ENCODE measurements around the gene TREML2.
"Not testable (repeated sequence)": the region's sequence is repeated elsewhere in the genome, so short reads cannot be mapped to it uniquely, and the experiment has no call there.

Gene TREML2

DNA sequence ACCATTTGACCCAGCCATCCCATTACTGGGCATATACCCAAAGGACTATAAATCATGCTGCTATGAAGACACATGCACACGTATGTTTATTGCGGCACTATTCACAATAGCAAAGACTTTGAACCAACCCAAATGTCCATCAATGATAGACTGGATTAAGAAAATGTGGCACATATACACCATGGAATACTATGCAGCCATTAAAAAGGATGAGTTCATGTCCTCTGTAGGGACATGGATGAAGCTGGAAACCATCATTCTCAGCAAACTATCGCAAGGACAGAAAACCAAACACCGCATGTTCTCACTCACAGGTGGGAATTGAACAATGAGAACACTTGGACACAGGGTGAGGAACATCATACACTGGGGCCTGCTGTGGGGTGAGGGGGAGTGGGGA lies 45.6 kb upstream of the TREML2 start:
- H3K23ac ChIP-seq (ENCODE audit: low read length in 2 of 2); H3K36me3 ChIP-seq (ENCODE audit: control insufficient read depth in 1 of 2, insufficient read depth in 2 of 2, low read depth in 1 of 2, low read length in 2 of 2); H4K91ac ChIP-seq (ENCODE audit: low read length); H2BK15ac ChIP-seq (ENCODE audit: low read depth, poor library complexity, severe bottlenecking); H3K79me1 ChIP-seq (replicated peaks; ENCODE audit: low read length, poor library complexity, severe bottlenecking); H3K4me1 ChIP-seq (ENCODE audit: control insufficient read depth, insufficient read depth, low read depth, low read length); H2AFZ ChIP-seq (ENCODE audit: low read depth, low read length); H3K4me2 ChIP-seq (ENCODE audit: low read length, poor library complexity, severe bottlenecking); DNase-seq; H3K14ac ChIP-seq (ENCODE audit: low read length in 2 of 2); H3K4ac ChIP-seq (ENCODE audit: low read depth in 1 of 2, low read length in 2 of 2); H3K9ac ChIP-seq (ENCODE audit: low read length); H2BK12ac ChIP-seq (ENCODE audit: low read length in 2 of 2); H3K4me3 ChIP-seq (ENCODE audit: insufficient read depth in 1 of 2, low read depth in 1 of 2, low read length in 2 of 2); H2BK120ac ChIP-seq (ENCODE audit: low read depth, low read length); H2BK5ac ChIP-seq (ENCODE audit: low read depth, low read length, poor library complexity, severe bottlenecking); H3K27ac ChIP-seq (ENCODE audit: low read length, poor library complexity, severe bottlenecking); H2AK5ac ChIP-seq (ENCODE audit: low read length, severe bottlenecking); H4K8ac ChIP-seq (ENCODE audit: low read length); H3K18ac ChIP-seq (ENCODE audit: low read depth in 1 of 2, low read length in 2 of 2); H3K9me3 ChIP-seq (ENCODE audit: control insufficient read depth, low read length): not testable (repeated sequence)
- WGBS = no CpG with 5 or more reads among the region's 4 CpGs
- H3K27me3 ChIP-seq (ENCODE audit: control insufficient read depth in 1 of 2, insufficient read depth in 1 of 2, low read length in 2 of 2) = peaks cover 9 to 14% of the 10 kb centered on the region in 2 experiments

- Histone ChIP-seq H4K8ac (ENCODE audit: low read length) (no peak overlapping the region), H3K9ac (ENCODE audit: low read length) (no peak overlapping the region), H3K4me1 (ENCODE audit: control insufficient read depth, insufficient read depth, low read depth, low read length) (peaks cover 3% of the 10 kb centered on the region), H2BK15ac (ENCODE audit: low read depth, poor library complexity, severe bottlenecking) (no peak overlapping the region), H2BK5ac (ENCODE audit: low read depth, low read length, poor library complexity, severe bottlenecking) (no peak overlapping the region), H2BK12ac (ENCODE audit: low read length in 2 of 2) (no peak overlapping the region), H2AK5ac (ENCODE audit: low read length, severe bottlenecking) (no peak overlapping the region), H3K79me1 (replicated peaks; ENCODE audit: low read length, poor library complexity, severe bottlenecking) (no peaks in the 10 kb centered on the region), H4K91ac (ENCODE audit: low read length) (no peak overlapping the region), H3K36me3 (ENCODE audit: control insufficient read depth in 1 of 2, insufficient read depth in 2 of 2, low read depth in 1 of 2, low read length in 2 of 2) (no peaks in the 10 kb centered on the region), H3K4me3 (ENCODE audit: insufficient read depth in 1 of 2, low read depth in 1 of 2, low read length in 2 of 2) (no peak overlapping the region), H3K27me3 (ENCODE audit: control insufficient read depth in 1 of 2, insufficient read depth in 1 of 2, low read length in 2 of 2) (peaks cover 32 to 47% of the 10 kb centered on the region in 2 experiments), H3K9me3 (ENCODE audit: control insufficient read depth, low read length) (no peaks in the 10 kb centered on the region), H3K23ac (ENCODE audit: low read length in 2 of 2) (no peak overlapping the region), H3K18ac (ENCODE audit: low read depth in 1 of 2, low read length in 2 of 2) (no peak overlapping the region), H3K27ac (ENCODE audit: low read length, poor library complexity, severe bottlenecking) (no peak overlapping the region), H3K14ac (ENCODE audit: low read length in 2 of 2) (no peak overlapping the region), H3K4ac (ENCODE audit: low read depth in 1 of 2, low read length in 2 of 2) (no peak overlapping the region), H2AFZ (ENCODE audit: low read depth, low read length) (no peak overlapping the region), H3K4me2 (ENCODE audit: low read length, poor library complexity, severe bottlenecking) (no peak overlapping the region), H2BK120ac (ENCODE audit: low read depth, low read length) (no peak overlapping the region)
- no peak for DNase-seq
- WGBS = 2% methylated on average over 14 of the region's 22 CpGs
Observed at GRCh38 chr6:41239467-41240159, 38.7 kb upstream of the TREML2 start.

GRCh38 chr6:41237128-41237527 lies 36.2 kb upstream of the TREML2 start:
- peaks cover 31 to 47% of the 10 kb centered on the region in 2 experiments for H3K27me3 ChIP-seq (ENCODE audit: control insufficient read depth in 1 of 2, insufficient read depth in 1 of 2, low read length in 2 of 2)
- H4K8ac ChIP-seq (ENCODE audit: low read length) = no peak overlapping the region
- no peak overlapping the region for H2AFZ ChIP-seq (ENCODE audit: low read depth, low read length)
- H3K4me1 ChIP-seq (ENCODE audit: control insufficient read depth, insufficient read depth, low read depth, low read length) = peaks cover 3% of the 10 kb centered on the region
- no peaks in the 10 kb centered on the region for H3K79me1 ChIP-seq (replicated peaks; ENCODE audit: low read length, poor library complexity, severe bottlenecking)
- no peak overlapping the region for H3K9ac ChIP-seq (ENCODE audit: low read length)
- H4K91ac ChIP-seq (ENCODE audit: low read length) = no peak overlapping the region
- H2BK120ac ChIP-seq (ENCODE audit: low read depth, low read length) = no peak overlapping the region
- no peak overlapping the region for H2BK12ac ChIP-seq (ENCODE audit: low read length in 2 of 2)
- no peaks in the 10 kb centered on the region for H3K9me3 ChIP-seq (ENCODE audit: control insufficient read depth, low read length)
- H3K36me3 ChIP-seq (ENCODE audit: control insufficient read depth in 1 of 2, insufficient read depth in 2 of 2, low read depth in 1 of 2, low read length in 2 of 2) = no peaks in the 10 kb centered on the region
- no peak overlapping the region for H3K18ac ChIP-seq (ENCODE audit: low read depth in 1 of 2, low read length in 2 of 2)
- H3K27ac ChIP-seq (ENCODE audit: low read length, poor library complexity, severe bottlenecking) = no peak overlapping the region
- no peak overlapping the region for H2BK15ac ChIP-seq (ENCODE audit: low read depth, poor library complexity, severe bottlenecking)
- no peak overlapping the region for H3K4me3 ChIP-seq (ENCODE audit: insufficient read depth in 1 of 2, low read depth in 1 of 2, low read length in 2 of 2)
- no peak for DNase-seq
- no peak overlapping the region for H3K23ac ChIP-seq (ENCODE audit: low read length in 2 of 2)
- H3K4ac ChIP-seq (ENCODE audit: low read depth in 1 of 2, low read length in 2 of 2) = no peak overlapping the region
- H2BK5ac ChIP-seq (ENCODE audit: low read depth, low read length, poor library complexity, severe bottlenecking) = no peak overlapping the region
- H3K14ac ChIP-seq (ENCODE audit: low read length in 2 of 2) = no peak overlapping the region
- no peak overlapping the region for H2AK5ac ChIP-seq (ENCODE audit: low read length, severe bottlenecking)
- WGBS = 66% methylated on average over 5 of the region's 5 CpGs
- no peak overlapping the region for H3K4me2 ChIP-seq (ENCODE audit: low read length, poor library complexity, severe bottlenecking)

DNA sequence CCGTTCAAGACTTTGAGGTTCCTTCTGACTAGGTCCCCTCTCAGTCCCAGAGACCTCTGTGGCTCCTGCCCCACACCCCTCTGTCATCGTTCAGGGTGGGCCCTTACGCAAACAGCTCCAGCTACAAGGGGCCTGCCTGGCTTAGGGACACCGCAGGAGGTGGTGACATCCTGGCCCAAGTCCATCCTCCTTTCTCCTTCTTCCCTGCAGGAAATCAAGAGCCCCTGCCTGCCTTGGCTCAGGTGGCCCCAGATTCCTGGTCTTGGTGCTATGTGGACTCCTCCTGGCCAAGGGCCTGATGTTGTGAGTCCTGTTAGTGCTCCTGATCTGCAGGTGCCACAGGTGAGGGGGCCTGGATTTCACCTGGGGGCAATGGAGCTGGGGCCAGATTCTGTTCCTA lies 35.3 kb upstream of the TREML2 start:
- Histone ChIP-seq H2BK12ac (ENCODE audit: low read length in 2 of 2) (no peak overlapping the region), H3K36me3 (ENCODE audit: control insufficient read depth in 1 of 2, insufficient read depth in 2 of 2, low read depth in 1 of 2, low read length in 2 of 2) (no peaks in the 10 kb centered on the region), H3K23ac (ENCODE audit: low read length in 2 of 2) (no peak overlapping the region), H3K9ac (ENCODE audit: low read length) (no peak overlapping the region), H2BK5ac (ENCODE audit: low read depth, low read length, poor library complexity, severe bottlenecking) (no peak overlapping the region), H3K4ac (ENCODE audit: low read depth in 1 of 2, low read length in 2 of 2) (no peak overlapping the region), H2AK5ac (ENCODE audit: low read length, severe bottlenecking) (no peak overlapping the region), H3K18ac (ENCODE audit: low read depth in 1 of 2, low read length in 2 of 2) (no peak overlapping the region), H3K79me1 (replicated peaks; ENCODE audit: low read length, poor library complexity, severe bottlenecking) (no peaks in the 10 kb centered on the region), H3K27ac (ENCODE audit: low read length, poor library complexity, severe bottlenecking) (no peak overlapping the region), H3K14ac (ENCODE audit: low read length in 2 of 2) (no peak overlapping the region), H3K4me3 (ENCODE audit: insufficient read depth in 1 of 2, low read depth in 1 of 2, low read length in 2 of 2) (no peak overlapping the region), H2BK120ac (ENCODE audit: low read depth, low read length) (no peak overlapping the region), H3K9me3 (ENCODE audit: control insufficient read depth, low read length) (no peaks in the 10 kb centered on the region), H3K4me1 (ENCODE audit: control insufficient read depth, insufficient read depth, low read depth, low read length) (peaks cover 3% of the 10 kb centered on the region), H4K91ac (ENCODE audit: low read length) (no peak overlapping the region), H3K4me2 (ENCODE audit: low read length, poor library complexity, severe bottlenecking) (no peak overlapping the region), H4K8ac (ENCODE audit: low read length) (no peak overlapping the region), H3K27me3 (ENCODE audit: control insufficient read depth in 1 of 2, insufficient read depth in 1 of 2, low read length in 2 of 2) (peaks cover 27 to 41% of the 10 kb centered on the region in 2 experiments), H2BK15ac (ENCODE audit: low read depth, poor library complexity, severe bottlenecking) (no peak overlapping the region), H2AFZ (ENCODE audit: low read depth, low read length) (no peak overlapping the region)
- no peak for DNase-seq
- 77% methylated on average over 4 of the region's 4 CpGs for WGBS

All from mesenchymal stem cell (in vitro differentiated cells and primary cell).